DOHH2 (cell line): ENCODE measurements around the gene AGBL1.
A peak's percentile ranks its signal among the peaks of the same experiment; 100 is the strongest.

Experiments used
- H3F3A ChIP-seq: fragments of 200-600 bp; sonication (generic), shearing (Covaris generic); 2 replicates; pipeline ENCODE4 v1.6.0; 2016; ENCODE audit warnings: antibody characterized with exemption, mild to moderate bottlenecking; ENCODE audit not compliant: control insufficient read depth, insufficient read depth
- H3K27ac ChIP-seq: fragments of 200-600 bp; sonication (generic); 2 replicates; pipeline ENCODE4 v1.5.1; 2014; ENCODE audit warnings: low read depth, mild to moderate bottlenecking, low read length, moderate library complexity
- H3K27me3 ChIP-seq: fragments of 200-600 bp; sonication (generic); 2 replicates; pipeline ENCODE4 v1.6.1; 2014; ENCODE audit warnings: mild to moderate bottlenecking, low read length, mixed read lengths; ENCODE audit not compliant: control insufficient read depth
- H3K36me3 ChIP-seq: fragments of 200-600 bp; sonication (generic); 2 replicates; pipeline ENCODE4 v1.6.1; 2014; ENCODE audit warnings: mild to moderate bottlenecking, low read length, moderate library complexity, mixed read lengths; ENCODE audit not compliant: control insufficient read depth
- H3K4me1 ChIP-seq: fragments of 200-600 bp; sonication (generic); 2 replicates; pipeline ENCODE4 v1.6.1; 2014; ENCODE audit warnings: mild to moderate bottlenecking, low read length, mixed read lengths; ENCODE audit not compliant: control insufficient read depth
- H3K4me2 ChIP-seq: fragments of 200-600 bp; sonication (generic); 2 replicates; pipeline ENCODE4 v1.6.0; 2014; ENCODE audit warnings: mild to moderate bottlenecking, low read length, moderate library complexity
- H3K4me3 ChIP-seq: fragments of 200-600 bp; sonication (generic); 2 replicates; pipeline ENCODE4 v1.5.1; 2014; ENCODE audit warnings: mild to moderate bottlenecking, low read length, mixed read lengths
- H3K79me2 ChIP-seq: fragments of 200-600 bp; sonication (generic); 2 replicates; pipeline ENCODE4 v1.6.1; 2014; ENCODE audit warnings: mild to moderate bottlenecking, low read length, mixed read lengths; ENCODE audit not compliant: control insufficient read depth
- H3K9me2 ChIP-seq: fragments of 200-600 bp; sonication (generic); replicated peaks from 2 replicates; pipeline ENCODE4 v1.6.1; 2014; ENCODE audit warnings: mild to moderate bottlenecking, low read length, mixed read lengths; ENCODE audit not compliant: control insufficient read depth
- H3K9me3 ChIP-seq: fragments of 200-600 bp; sonication (generic); 2 replicates; pipeline ENCODE4 v1.6.1; 2014; ENCODE audit warnings: antibody characterized with exemption, low read length, mixed read lengths; ENCODE audit not compliant: control insufficient read depth, insufficient read depth
- H4K20me1 ChIP-seq: fragments of 200-600 bp; sonication (generic); 2 replicates; pipeline ENCODE4 v1.6.0; 2014; ENCODE audit warnings: low read depth, mild to moderate bottlenecking, antibody characterized with exemption, low read length, moderate library complexity; ENCODE audit not compliant: control insufficient read depth, insufficient read depth
- CTCF ChIP-seq: fragments of 200-600 bp; sonication (generic); IDR thresholded peaks from one replicate; pipeline ENCODE4 v1.5.1; 2014; ENCODE audit warnings: antibody characterized with exemption, mild to moderate bottlenecking, low read depth, low read length; ENCODE audit not compliant: poor library complexity, severe bottlenecking
- EZH2phosphoT487 ChIP-seq: fragments of 200-600 bp; sonication (generic); IDR thresholded peaks from 2 replicates; pipeline ENCODE4 v1.6.1; 2017; ENCODE audit warnings: borderline replicate concordance, mild to moderate bottlenecking, antibody characterized with exemption, low read length, moderate library complexity, mixed read lengths

Gene AGBL1

GRCh38 chr15:86203462-86203861, 123.8 kb downstream of the AGBL1 start:
- Histone ChIP-seq H3K79me2 (no peaks in the 10 kb centered on the region), H3K4me1 (no peaks in the 10 kb centered on the region), H4K20me1 (no peaks in the 10 kb centered on the region), H3K27me3 (no peaks in the 10 kb centered on the region), H3K9me3 (no peaks in the 10 kb centered on the region), H3K4me2 (no peak overlapping the region), H3K9me2 (no peaks in the 10 kb centered on the region), H3K36me3 (no peaks in the 10 kb centered on the region), H3K4me3 (no peak overlapping the region), H3K27ac (no peak overlapping the region), H3F3A (no peaks in the 10 kb centered on the region)
- TF ChIP-seq EZH2phosphoT487 = no peak
- no peak for TF ChIP-seq CTCF

GRCh38 chr15:86205096-86205495, 125.4 kb downstream of the AGBL1 start:
- Histone ChIP-seq H3K36me3 (no peaks in the 10 kb centered on the region), H3K27me3 (no peaks in the 10 kb centered on the region), H3K4me3 (no peak overlapping the region), H3F3A (no peaks in the 10 kb centered on the region), H3K79me2 (no peaks in the 10 kb centered on the region), H3K4me1 (no peaks in the 10 kb centered on the region), H3K9me3 (no peaks in the 10 kb centered on the region), H3K27ac (no peak overlapping the region), H3K4me2 (no peak overlapping the region), H3K9me2 (no peaks in the 10 kb centered on the region), H4K20me1 (no peaks in the 10 kb centered on the region)
- TF ChIP-seq EZH2phosphoT487 = no peak
- TF ChIP-seq CTCF = no peak

GRCh38 chr15:86213420-86213819, 133.7 kb downstream of the AGBL1 start:
- H3K4me1 ChIP-seq = no peaks in the 10 kb centered on the region
- no peak overlapping the region for H3K4me3 ChIP-seq
- H4K20me1 ChIP-seq = no peaks in the 10 kb centered on the region
- H3K9me3 ChIP-seq = no peaks in the 10 kb centered on the region
- H3F3A ChIP-seq = no peaks in the 10 kb centered on the region
- no peaks in the 10 kb centered on the region for H3K9me2 ChIP-seq
- TF ChIP-seq EZH2phosphoT487 = no peak
- TF ChIP-seq CTCF = peak; percentile 22
- H3K27me3 ChIP-seq = no peaks in the 10 kb centered on the region
- no peaks in the 10 kb centered on the region for H3K36me3 ChIP-seq
- H3K27ac ChIP-seq = no peak overlapping the region
- no peaks in the 10 kb centered on the region for H3K79me2 ChIP-seq
- no peak overlapping the region for H3K4me2 ChIP-seq

GRCh38 chr15:86213888-86214287, 134.2 kb downstream of the AGBL1 start:
- Histone ChIP-seq H3K9me3 (no peaks in the 10 kb centered on the region), H3F3A (no peaks in the 10 kb centered on the region), H3K27ac (no peak overlapping the region), H3K4me2 (no peak overlapping the region), H3K9me2 (no peaks in the 10 kb centered on the region), H3K4me3 (no peak overlapping the region), H3K27me3 (no peaks in the 10 kb centered on the region), H3K36me3 (no peaks in the 10 kb centered on the region), H3K79me2 (no peaks in the 10 kb centered on the region), H3K4me1 (no peaks in the 10 kb centered on the region), H4K20me1 (no peaks in the 10 kb centered on the region)
- TF ChIP-seq EZH2phosphoT487 = no peak
- TF ChIP-seq CTCF = no peak
